HFF-Myc (cell line): ENCODE results near the gene ZNF133.
A peak's percentile ranks its signal among the peaks of the same experiment; 100 is the strongest.

Experiments
- DNase-seq: peaks from one replicate; pipeline ENCODE4 v3.0.0-alpha.2; 2011; ENCODE audit warnings: low read depth; ENCODE audit errors: extremely low read depth
- H3K4me3 ChIP-seq: replicated peaks from 2 replicates; pipeline ENCODE4 v1.5.1; 2011; ENCODE audit warnings: low read depth, mild to moderate bottlenecking, control low read depth, low read length
- TF ChIP-seq, protein P1 (sequence below): IDR thresholded peaks from 2 replicates; pipeline ENCODE4 v1.5.1; 2012; ENCODE audit warnings: mild to moderate bottlenecking, low read depth, low read length, control low read depth; ENCODE audit errors: missing control alignments

Gene ZNF133

DNA sequence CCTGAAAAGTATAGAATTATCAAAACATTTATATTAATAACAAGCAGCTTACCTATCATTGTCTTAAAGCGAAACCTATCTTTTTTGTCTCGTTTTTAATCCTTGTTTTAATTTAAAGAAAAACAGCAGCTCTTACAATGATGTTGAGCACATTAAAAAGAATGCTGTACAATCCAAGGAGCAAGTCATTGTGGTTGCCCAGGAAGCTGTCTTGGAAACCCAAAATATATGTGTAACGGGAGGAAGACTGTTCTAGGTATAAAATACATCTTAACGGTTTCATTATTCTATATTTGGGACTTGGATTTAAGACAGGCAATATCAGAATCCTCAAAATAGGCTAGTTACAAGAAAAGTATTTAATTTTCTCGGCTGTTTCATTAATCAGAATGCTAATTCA is 21.7 kb downstream of the ZNF133 start:
- DNase-seq = no peak
- TF ChIP-seq, protein P1, sequence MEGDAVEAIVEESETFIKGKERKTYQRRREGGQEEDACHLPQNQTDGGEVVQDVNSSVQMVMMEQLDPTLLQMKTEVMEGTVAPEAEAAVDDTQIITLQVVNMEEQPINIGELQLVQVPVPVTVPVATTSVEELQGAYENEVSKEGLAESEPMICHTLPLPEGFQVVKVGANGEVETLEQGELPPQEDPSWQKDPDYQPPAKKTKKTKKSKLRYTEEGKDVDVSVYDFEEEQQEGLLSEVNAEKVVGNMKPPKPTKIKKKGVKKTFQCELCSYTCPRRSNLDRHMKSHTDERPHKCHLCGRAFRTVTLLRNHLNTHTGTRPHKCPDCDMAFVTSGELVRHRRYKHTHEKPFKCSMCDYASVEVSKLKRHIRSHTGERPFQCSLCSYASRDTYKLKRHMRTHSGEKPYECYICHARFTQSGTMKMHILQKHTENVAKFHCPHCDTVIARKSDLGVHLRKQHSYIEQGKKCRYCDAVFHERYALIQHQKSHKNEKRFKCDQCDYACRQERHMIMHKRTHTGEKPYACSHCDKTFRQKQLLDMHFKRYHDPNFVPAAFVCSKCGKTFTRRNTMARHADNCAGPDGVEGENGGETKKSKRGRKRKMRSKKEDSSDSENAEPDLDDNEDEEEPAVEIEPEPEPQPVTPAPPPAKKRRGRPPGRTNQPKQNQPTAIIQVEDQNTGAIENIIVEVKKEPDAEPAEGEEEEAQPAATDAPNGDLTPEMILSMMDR = no peak
- H3K4me3 ChIP-seq = no peak overlapping the region

DNA sequence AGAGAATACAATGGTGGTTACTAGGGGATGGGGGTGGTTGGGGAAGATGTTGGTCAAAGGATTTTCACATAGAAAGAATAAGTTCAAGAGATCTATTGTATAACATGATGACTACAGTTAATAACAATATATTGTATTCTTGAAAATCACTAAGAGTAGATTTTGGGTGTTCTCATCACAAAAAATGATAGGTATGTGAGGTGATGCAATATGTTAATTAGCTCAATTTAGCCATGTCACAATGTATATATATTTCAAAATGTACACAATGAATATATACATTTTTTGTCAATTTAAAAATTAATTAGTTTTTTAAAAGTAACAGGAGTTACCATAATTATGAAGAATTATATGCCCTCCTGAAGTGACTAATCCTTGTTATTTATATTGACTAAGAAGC is 22.3 kb downstream of the ZNF133 start:
- DNase-seq = no peak
- TF ChIP-seq, protein P1 = no peak

DNA sequence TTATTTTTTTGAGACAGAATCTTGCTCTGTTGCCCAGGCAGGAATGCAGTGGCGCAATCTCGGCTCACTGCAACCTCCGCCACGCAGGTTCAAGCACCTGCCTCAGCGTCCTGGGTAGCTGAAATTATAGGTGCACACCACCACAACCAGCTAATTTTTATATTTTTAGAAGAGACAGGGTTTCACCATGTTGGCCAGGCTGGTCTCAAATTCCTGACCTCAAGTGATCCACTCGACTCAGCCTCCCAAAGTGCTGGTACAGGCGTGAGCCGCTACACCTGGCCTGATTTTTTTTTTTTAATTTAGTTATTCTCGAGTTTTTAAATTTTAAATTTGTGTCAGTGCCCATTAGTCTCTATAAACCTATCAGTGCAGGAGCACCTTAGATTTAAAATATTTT is 24.4 kb downstream of the ZNF133 start:
- no peak overlapping the region for H3K4me3 ChIP-seq
- TF ChIP-seq, protein P1 = no peak
- DNase-seq = no peak

More for the DNA sequence above, 22.3 kb downstream of the ZNF133 start:
- H3K4me3 ChIP-seq = no peak overlapping the region

DNA sequence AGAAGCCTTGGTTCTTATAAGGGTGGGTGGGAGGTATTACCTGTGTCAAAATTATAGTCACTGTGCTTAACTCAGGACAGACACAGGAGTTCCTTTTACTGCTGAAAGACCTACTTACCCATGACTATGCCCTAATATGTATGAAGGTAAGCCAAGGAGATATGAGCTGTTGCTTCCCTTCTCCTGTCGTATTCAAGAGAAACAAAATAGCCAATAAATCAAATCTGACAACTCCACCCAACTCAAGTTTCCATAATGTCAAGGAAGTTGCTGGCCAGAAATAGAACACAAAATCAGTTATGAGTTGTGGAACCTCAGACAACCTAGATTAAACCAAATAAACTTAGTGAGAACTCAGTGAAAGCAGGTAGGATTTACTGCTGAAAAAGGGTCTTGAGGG is 25.1 kb downstream of the ZNF133 start:
- no peak overlapping the region for H3K4me3 ChIP-seq
- DNase-seq = no peak
- TF ChIP-seq, protein P1 = no peak

DNA sequence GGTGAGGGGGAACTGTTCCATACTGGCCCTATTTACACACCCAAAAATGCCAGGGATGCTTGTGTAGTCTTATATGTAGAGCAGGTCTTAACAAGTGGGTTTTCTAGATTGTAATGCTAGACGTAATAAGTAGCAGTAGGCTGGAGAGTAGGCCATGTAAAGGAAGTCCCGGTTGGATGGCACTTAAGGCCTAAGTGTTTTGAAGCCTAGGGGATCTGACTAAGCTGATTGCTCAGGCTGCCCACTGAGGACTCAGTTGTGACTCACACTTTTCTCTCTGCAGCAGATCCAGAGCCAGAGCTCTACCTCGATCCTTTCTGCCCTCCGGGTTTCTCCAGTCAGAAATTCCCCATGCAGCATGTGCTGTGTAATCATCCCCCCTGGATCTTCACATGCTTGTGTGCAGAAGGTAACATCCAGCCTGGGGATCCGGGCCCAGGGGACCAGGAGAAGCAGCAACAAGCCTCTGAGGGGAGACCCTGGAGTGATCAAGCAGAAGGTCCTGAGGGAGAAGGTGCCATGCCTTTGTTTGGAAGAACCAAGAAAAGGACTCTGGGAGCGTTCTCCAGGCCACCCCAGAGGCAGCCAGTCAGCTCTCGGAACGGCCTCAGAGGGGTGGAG is 26.6 kb downstream of the ZNF133 start:
- TF ChIP-seq, protein P1 = no peak
- peak; percentile 10 for DNase-seq
- no peak overlapping the region for H3K4me3 ChIP-seq

DNA sequence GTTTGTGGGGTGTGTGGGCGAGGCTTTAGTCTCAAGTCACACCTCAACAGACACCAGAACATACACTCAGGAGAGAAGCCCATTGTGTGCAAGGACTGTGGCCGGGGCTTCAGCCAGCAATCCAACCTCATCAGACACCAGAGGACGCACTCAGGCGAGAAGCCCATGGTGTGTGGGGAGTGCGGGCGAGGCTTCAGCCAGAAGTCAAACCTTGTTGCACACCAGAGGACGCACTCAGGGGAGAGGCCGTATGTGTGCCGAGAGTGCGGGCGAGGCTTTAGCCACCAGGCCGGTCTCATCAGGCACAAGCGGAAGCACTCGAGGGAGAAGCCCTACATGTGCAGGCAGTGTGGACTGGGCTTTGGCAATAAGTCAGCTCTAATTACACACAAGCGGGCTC is 27.8 kb downstream of the ZNF133 start:
- TF ChIP-seq, protein P1 = no peak
- DNase-seq = no peak
- no peak overlapping the region for H3K4me3 ChIP-seq

DNA sequence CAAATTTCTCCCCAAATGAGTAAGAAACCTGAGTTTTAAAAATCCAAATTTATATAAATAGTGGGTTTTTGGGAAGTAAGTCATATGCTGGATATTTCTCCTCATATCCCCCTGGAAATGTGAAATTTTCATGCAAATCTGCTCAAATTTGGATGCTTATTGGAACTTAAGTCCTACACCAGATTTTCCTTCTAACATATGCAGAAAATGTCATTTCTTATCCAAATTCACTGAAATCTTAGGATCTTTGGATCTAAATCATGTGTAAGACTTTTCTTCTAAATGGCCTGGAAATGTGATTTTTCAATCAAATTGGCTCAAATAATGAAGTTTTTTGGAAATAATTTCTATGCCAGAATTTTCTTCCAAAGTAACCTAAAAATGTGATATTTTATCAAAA is 33.0 kb downstream of the ZNF133 start:
- TF ChIP-seq, protein P1 = no peak
- H3K4me3 ChIP-seq = no peak overlapping the region
- DNase-seq = no peak
